Gastroesophageal sphincter (tissue), 3 donors: Measurements from ENCODE around the gene KLHL29.

Experiments used
- CTCF ChIP-seq, 4 experiments: fragments of 200-600 bp in 2 of 4; fragments of 450-650 bp in 2 of 4; sonication (generic) in 1 of 4; IDR thresholded peaks; one replicate each; pipeline ENCODE4 v1.5.1; 2017 to 2019; ENCODE audit warnings: antibody characterized with exemption in 4 of 4, mild to moderate bottlenecking in 2 of 4, moderate library complexity in 2 of 4
- POLR2A ChIP-seq, 2 donors: fragments of 450-650 bp; IDR thresholded peaks; one replicate each; pipeline ENCODE4 v1.6.1; 2017; ENCODE audit warnings: antibody characterized with exemption in 2 of 2, mild to moderate bottlenecking in 2 of 2, moderate library complexity in 1 of 2

- TF ChIP-seq POLR2A (IDR thresholded peaks at IDR 0.05) (no peak), CTCF (IDR thresholded peaks at IDR 0.05) (no peak)
Measured at GRCh38 chr2:23722255-23722654, 337.3 kb downstream of the KLHL29 start.
